ENCODE measurements around the gene FBN1. TPM values are rescaled to one million over a fixed set of nuclear protein-coding genes. Genes with fewer than 3 reads are reported as not detected.

FBN1 gene
- total RNA-seq, 1 donor from 2014 or later, result 22.1 TPM

DNA sequence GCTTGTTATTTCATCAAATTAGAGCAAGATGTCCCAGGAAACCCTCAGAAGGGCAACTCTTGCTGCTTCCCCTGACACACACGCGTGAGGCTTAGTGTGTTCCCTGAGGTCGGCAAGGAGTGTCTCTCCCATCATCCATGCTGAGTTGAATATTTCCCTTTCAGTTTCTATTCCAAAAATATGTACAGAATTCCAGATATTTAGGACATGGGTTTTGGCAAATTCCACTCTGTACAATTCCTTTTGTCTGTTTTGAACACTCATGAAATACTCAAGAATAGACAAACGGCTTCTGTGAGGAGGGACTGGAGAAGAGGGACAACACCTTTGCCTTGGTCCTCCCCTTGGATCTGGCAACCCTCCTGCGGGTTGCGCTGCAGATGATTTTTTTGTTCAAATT is 176.2 kb downstream of the FBN1 start:
- TF ChIP-seq, protein P1, sequence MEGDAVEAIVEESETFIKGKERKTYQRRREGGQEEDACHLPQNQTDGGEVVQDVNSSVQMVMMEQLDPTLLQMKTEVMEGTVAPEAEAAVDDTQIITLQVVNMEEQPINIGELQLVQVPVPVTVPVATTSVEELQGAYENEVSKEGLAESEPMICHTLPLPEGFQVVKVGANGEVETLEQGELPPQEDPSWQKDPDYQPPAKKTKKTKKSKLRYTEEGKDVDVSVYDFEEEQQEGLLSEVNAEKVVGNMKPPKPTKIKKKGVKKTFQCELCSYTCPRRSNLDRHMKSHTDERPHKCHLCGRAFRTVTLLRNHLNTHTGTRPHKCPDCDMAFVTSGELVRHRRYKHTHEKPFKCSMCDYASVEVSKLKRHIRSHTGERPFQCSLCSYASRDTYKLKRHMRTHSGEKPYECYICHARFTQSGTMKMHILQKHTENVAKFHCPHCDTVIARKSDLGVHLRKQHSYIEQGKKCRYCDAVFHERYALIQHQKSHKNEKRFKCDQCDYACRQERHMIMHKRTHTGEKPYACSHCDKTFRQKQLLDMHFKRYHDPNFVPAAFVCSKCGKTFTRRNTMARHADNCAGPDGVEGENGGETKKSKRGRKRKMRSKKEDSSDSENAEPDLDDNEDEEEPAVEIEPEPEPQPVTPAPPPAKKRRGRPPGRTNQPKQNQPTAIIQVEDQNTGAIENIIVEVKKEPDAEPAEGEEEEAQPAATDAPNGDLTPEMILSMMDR (conservative IDR thresholded peaks at IDR 0.05), result no peak
- Mint-ChIP-seq H3K27ac (ENCODE audit: unreplicated experiment) (no peak overlapping the region), H3K27me3 (ENCODE audit: low read depth) (no peaks in the 10 kb centered on the region), H3K9me3 (no peaks in the 10 kb centered on the region), H3K36me3 (ENCODE audit: low read depth) (peaks cover 39% of the 10 kb centered on the region), H3K4me1 (no peaks in the 10 kb centered on the region), H3K4me3 (no peak overlapping the region)
- no peak for DNase-seq (ENCODE audit: low read depth, low spot score)

DNA sequence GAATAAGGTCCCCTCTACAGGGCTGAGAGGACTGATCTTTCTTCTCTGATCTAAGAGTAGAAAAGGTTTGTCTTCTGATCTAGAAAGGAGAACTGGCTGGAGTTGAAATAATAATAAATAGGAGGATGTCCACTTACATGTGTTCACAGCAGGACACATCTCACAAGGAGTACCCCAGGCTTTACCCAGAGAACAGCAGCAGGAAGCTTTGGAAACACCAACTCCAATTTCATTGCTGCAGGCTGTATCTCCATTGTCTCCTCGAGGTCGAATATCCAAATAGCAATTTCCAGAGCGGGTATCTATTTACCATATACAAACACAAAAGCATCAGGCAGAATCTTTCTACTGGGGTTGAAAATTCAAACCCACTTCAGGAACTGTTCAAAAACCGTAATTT is 177.7 kb downstream of the FBN1 start:
- TF ChIP-seq, protein P1 (conservative IDR thresholded peaks at IDR 0.05), result no peak
- Mint-ChIP-seq H3K27me3 (ENCODE audit: low read depth) (no peaks in the 10 kb centered on the region), H3K4me1 (no peaks in the 10 kb centered on the region), H3K4me3 (no peak overlapping the region), H3K36me3 (ENCODE audit: low read depth) (peaks cover 46% of the 10 kb centered on the region), H3K9me3 (no peaks in the 10 kb centered on the region), H3K27ac (ENCODE audit: unreplicated experiment) (no peak overlapping the region)
- no peak for DNase-seq (ENCODE audit: low read depth, low spot score)

DNA sequence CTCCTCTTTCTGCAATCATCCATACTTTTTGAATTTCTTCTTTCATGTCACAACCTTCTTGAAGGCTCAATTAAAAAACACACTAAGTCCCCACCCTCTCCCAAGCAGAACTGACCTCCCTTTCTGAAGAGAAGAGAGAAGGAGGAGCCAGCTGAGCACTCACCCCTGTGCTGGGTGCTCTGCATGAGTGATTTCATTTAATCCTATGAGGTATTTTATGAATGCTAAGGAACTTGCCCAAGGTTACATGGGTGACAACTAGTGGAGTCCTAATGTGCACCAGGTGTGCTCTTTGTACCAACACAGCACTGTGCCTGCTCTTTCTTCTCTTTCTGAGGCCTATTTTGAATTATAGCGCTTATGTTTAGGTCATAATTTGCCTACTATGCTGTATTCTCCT is 178.7 kb downstream of the FBN1 start:
- Mint-ChIP-seq H3K36me3 (ENCODE audit: low read depth) (peaks cover 46% of the 10 kb centered on the region), H3K4me1 (no peaks in the 10 kb centered on the region), H3K9me3 (no peaks in the 10 kb centered on the region), H3K27me3 (ENCODE audit: low read depth) (no peaks in the 10 kb centered on the region), H3K4me3 (no peak overlapping the region), H3K27ac (ENCODE audit: unreplicated experiment) (no peak overlapping the region)
- DNase-seq (ENCODE audit: low read depth, low spot score), result no peak
- TF ChIP-seq, protein P1 (conservative IDR thresholded peaks at IDR 0.05), result no peak

DNA sequence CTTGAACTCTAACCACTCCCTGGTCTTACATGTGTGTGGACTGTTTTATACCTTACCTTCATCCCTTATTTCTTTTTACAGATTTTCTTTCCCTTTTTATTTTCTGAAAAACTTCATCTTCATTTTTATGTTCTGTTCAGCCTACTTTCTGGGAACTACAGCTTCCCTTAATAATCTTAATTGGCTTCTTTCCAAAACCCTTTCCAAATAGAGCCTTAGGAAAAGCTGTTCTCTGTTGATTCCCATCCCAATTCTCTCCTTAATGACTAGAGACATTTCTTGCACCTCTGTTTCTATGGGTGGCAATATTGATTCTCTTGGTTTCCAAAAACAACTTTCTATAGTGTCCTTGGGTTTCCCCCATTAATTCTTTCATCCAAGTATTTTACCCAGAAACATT is 179.4 kb downstream of the FBN1 start:
- H3K36me3 Mint-ChIP-seq (ENCODE audit: low read depth), result peaks cover 44% of the 10 kb centered on the region
- no peak for DNase-seq (ENCODE audit: low read depth, low spot score)
- H3K27me3 Mint-ChIP-seq (ENCODE audit: low read depth), result no peaks in the 10 kb centered on the region
- H3K27ac Mint-ChIP-seq (ENCODE audit: unreplicated experiment), result no peak overlapping the region
- H3K4me1 Mint-ChIP-seq, result no peaks in the 10 kb centered on the region
- H3K4me3 Mint-ChIP-seq, result no peak overlapping the region
- no peaks in the 10 kb centered on the region for H3K9me3 Mint-ChIP-seq
- TF ChIP-seq, protein P1 (conservative IDR thresholded peaks at IDR 0.05), result no peak

DNA sequence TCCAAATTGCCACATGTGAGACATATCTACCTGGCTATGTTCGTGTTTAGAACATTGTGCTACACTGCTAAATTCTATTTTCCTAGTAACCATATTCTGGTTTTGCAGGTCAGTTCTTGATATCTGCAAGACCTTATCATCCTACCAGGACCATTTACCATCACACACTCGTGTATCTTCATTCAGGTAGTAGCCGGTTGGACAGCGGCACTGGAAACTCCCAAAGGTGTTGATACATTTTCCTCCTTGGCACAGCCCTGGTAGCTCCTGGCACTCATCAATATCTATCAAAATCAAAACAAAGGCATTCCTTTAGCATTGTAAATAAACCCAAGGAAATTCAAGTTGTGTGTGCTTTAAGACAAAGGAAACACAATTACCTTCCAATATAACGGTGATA is 180.1 kb downstream of the FBN1 start:
- Mint-ChIP-seq H3K4me3 (no peak overlapping the region), H3K4me1 (no peaks in the 10 kb centered on the region), H3K27ac (ENCODE audit: unreplicated experiment) (no peak overlapping the region), H3K27me3 (ENCODE audit: low read depth) (no peaks in the 10 kb centered on the region), H3K36me3 (ENCODE audit: low read depth) (peaks cover 40% of the 10 kb centered on the region), H3K9me3 (no peaks in the 10 kb centered on the region)
- TF ChIP-seq, protein P1 (conservative IDR thresholded peaks at IDR 0.05), result no peak
- DNase-seq (ENCODE audit: low read depth, low spot score), result no peak

DNA sequence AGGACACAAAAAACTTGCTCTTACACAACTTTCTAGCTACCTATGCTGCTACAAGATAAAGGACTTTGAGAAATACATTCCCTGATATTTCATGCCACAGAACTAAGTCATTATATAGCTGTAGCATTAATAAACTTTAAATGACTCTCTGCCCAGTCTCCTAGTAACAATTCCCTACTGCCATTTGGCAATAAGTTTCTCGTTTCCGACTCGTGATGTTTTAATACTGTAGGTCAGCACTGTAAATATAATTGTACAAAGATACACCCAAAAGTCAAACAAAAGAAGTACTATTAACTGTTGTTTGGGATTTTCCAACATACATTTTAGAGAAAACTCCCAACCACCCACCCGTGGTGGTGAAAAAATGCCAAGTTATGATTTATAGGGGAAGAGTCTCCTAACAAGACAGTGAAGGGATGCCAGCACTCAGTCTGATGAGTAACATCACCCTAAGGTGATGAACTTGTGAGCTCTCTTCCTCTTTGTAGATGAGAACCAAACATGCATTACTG is 182.1 kb downstream of the FBN1 start:
- no peak overlapping the region for H3K4me3 Mint-ChIP-seq
- no peaks in the 10 kb centered on the region for H3K27me3 Mint-ChIP-seq (ENCODE audit: low read depth)
- TF ChIP-seq, protein P1 (conservative IDR thresholded peaks at IDR 0.05), result no peak
- no peaks in the 10 kb centered on the region for H3K4me1 Mint-ChIP-seq
- H3K27ac Mint-ChIP-seq (ENCODE audit: unreplicated experiment), result no peak overlapping the region
- no peak for DNase-seq (ENCODE audit: low read depth, low spot score)
- H3K9me3 Mint-ChIP-seq, result no peaks in the 10 kb centered on the region
- H3K36me3 Mint-ChIP-seq (ENCODE audit: low read depth), result peaks cover 27% of the 10 kb centered on the region
